Measurements from ENCODE around the gene SLF2. TPM values are rescaled to one million over a fixed set of nuclear protein-coding genes. Genes with fewer than 3 reads are reported as not detected.

Gene SLF2
- total and polyA plus RNA-seq, 12 donors, result 4.8 to 23.6 (median 18.3) TPM

- DNase-seq (no peak), ATAC-seq (no peak)
- intact Hi-C loops (cut with DNase I), result loop anchor here in 2 of 10 donors (5.0 to 10.0 kb wide), 2 partner anchors 321 to 324 kb away; no protein-coding TSS in a partner anchor
- Histone ChIP-seq H3K27me3 (peaks cover 0 to 43% (median 24%) of the 10 kb centered on the region in 7 donors), H3K27ac (peak overlapping the region in 5 of 10 donors; percentile 9 to 67 (median 58)), H3K9me3 (no peaks in the 10 kb centered on the region), H3K4me1 (peaks cover 0 to 21% (median 9%) of the 10 kb centered on the region in 9 donors), H3K36me3 (no peaks in the 10 kb centered on the region), H3K4me3 (no peak overlapping the region)
- TF ChIP-seq CTCF (IDR thresholded peaks at IDR 0.05), result no peak
- 98 to 100% methylated on average over 3 of the region's 3 CpGs for WGBS, 2 donors
Measured at GRCh38 chr10:100886091-100886490, 26.7 kb upstream of the SLF2 start.

GRCh38 chr10:100886521-100886920, 26.2 kb upstream of the SLF2 start:
- ATAC-seq (no peak), DNase-seq (no peak)
- no peaks in the 10 kb centered on the region for H3K36me3 ChIP-seq
- intact Hi-C loops (cut with DNase I), result loop anchor here in 2 of 10 donors (5.0 to 10.0 kb wide), 2 partner anchors 322 to 324 kb away; no protein-coding TSS in a partner anchor
- H3K9me3 ChIP-seq, result no peaks in the 10 kb centered on the region
- H3K27me3 ChIP-seq, result peaks cover 0 to 48% (median 27%) of the 10 kb centered on the region in 7 donors
- 90% methylated on average over 5 of the region's 5 CpGs for WGBS, 2 donors
- H3K4me3 ChIP-seq, result no peak overlapping the region
- no peak for TF ChIP-seq CTCF (IDR thresholded peaks at IDR 0.05)
- H3K27ac ChIP-seq, result peak overlapping the region in 4 of 10 donors; percentile 40 to 67 (median 62)
- H3K4me1 ChIP-seq, result peaks cover 0 to 21% (median 9%) of the 10 kb centered on the region in 9 donors

GRCh38 chr10:100886963-100887362, 25.8 kb upstream of the SLF2 start:
- intact Hi-C loops (cut with DNase I), result loop anchor here in 2 of 10 donors (5.0 to 10.0 kb wide), 2 partner anchors 322 to 325 kb away; no protein-coding TSS in a partner anchor

GRCh38 chr10:100887761-100888296, 24.9 kb upstream of the SLF2 start:
- WGBS, 2 donors, result 85 to 90% methylated on average over 14 of the region's 14 CpGs
- Histone ChIP-seq H3K36me3 (no peaks in the 10 kb centered on the region), H3K4me3 (no peak overlapping the region), H3K27ac (peak overlapping the region in 3 of 10 donors; percentile 9 to 30 (median 11)), H3K9me3 (no peaks in the 10 kb centered on the region), H3K4me1 (peaks cover 0 to 11% (median 3%) of the 10 kb centered on the region in 9 donors), H3K27me3 (peaks cover 0 to 52% (median 30%) of the 10 kb centered on the region in 7 donors)
- no peak for DNase-seq
- ATAC-seq, result no peak
- TF ChIP-seq CTCF (IDR thresholded peaks at IDR 0.05), result no peak
- intact Hi-C loops (cut with DNase I), result loop anchor here in 2 of 10 donors (5.0 to 10.0 kb wide), 2 partner anchors 323 to 326 kb away; no protein-coding TSS in a partner anchor

More at GRCh38 chr10:100886963-100887362, 25.8 kb upstream of the SLF2 start:
- H3K9me3 ChIP-seq, result no peaks in the 10 kb centered on the region
- peaks cover 0 to 19% (median 9%) of the 10 kb centered on the region in 9 donors for H3K4me1 ChIP-seq
- H3K4me3 ChIP-seq, result no peak overlapping the region
- ATAC-seq (peak; percentile 57 to 76 (median 68)), DNase-seq (peak; percentile 36 to 52)
- no peak for TF ChIP-seq CTCF (IDR thresholded peaks at IDR 0.05)
- no peaks in the 10 kb centered on the region for H3K36me3 ChIP-seq
- H3K27ac ChIP-seq, result peak overlapping the region in 5 of 10 donors; percentile 9 to 67 (median 58)
- 49 to 57% methylated on average over 6 of the region's 6 CpGs for WGBS, 2 donors
- peaks cover 0 to 52% (median 30%) of the 10 kb centered on the region in 7 donors for H3K27me3 ChIP-seq

All from heart right ventricle (tissue), 16 donors.